ENCODE measurements around the gene SLC24A4.

Gene SLC24A4

GRCh38 chr14:92459030-92459949, 136.3 kb downstream of the SLC24A4 start:
- no peak for DNase-seq (ENCODE audit: low read depth)
- TF ChIP-seq, protein P1, sequence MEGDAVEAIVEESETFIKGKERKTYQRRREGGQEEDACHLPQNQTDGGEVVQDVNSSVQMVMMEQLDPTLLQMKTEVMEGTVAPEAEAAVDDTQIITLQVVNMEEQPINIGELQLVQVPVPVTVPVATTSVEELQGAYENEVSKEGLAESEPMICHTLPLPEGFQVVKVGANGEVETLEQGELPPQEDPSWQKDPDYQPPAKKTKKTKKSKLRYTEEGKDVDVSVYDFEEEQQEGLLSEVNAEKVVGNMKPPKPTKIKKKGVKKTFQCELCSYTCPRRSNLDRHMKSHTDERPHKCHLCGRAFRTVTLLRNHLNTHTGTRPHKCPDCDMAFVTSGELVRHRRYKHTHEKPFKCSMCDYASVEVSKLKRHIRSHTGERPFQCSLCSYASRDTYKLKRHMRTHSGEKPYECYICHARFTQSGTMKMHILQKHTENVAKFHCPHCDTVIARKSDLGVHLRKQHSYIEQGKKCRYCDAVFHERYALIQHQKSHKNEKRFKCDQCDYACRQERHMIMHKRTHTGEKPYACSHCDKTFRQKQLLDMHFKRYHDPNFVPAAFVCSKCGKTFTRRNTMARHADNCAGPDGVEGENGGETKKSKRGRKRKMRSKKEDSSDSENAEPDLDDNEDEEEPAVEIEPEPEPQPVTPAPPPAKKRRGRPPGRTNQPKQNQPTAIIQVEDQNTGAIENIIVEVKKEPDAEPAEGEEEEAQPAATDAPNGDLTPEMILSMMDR (conservative IDR thresholded peaks at IDR 0.05; ENCODE audit: low read length) = no peak
- no peak overlapping the region for H3K4me3 ChIP-seq (ENCODE audit: low read length)

DNA sequence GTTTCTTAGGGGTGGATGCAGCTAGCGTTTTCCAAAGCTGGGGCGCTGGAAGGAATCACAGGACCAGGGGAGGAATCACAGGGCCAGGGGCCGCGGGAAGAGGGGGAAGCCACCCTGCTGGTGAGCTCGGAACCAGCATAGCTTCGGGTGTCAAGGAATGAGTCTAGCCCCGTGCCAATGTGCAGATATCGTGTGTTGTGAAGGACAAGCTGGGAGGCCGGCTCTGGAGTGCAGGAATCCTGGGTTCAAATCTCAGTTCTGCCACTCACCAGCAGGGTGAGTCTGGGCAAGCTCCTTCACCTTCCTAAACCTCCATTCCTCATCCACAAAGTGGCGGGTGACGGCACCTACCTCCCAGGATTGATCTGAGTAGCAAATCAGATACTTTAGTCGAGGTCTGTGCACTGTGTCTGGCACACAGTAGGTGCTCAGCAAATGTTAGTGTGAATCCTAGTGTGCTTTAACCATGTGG, 137.0 kb downstream of the SLC24A4 start:
- DNase-seq (ENCODE audit: low read depth) = no peak
- TF ChIP-seq, protein P1 (conservative IDR thresholded peaks at IDR 0.05; ENCODE audit: low read length) = peak; percentile 10
- no peak overlapping the region for H3K4me3 ChIP-seq (ENCODE audit: low read length)

DNA sequence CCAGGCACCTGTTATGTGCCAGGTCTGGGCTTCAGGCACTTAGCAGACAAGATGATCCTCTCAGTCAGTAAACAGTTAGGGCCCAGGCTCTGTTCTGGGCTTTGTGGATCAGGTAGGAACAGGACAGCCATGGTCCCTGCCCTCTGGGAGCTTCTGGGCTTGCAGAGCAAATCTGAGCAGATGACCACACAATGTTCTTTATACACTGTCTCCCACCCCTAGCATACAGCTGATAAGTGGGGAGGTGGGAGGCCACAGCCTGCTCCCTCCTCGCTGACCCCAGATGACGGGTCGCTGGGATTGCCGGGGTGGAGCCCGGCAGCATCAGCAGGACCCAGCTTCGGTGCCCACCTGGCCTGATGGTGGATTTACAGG, 137.6 kb downstream of the SLC24A4 start:
- TF ChIP-seq, protein P1 (conservative IDR thresholded peaks at IDR 0.05; ENCODE audit: low read length) = no peak
- H3K4me3 ChIP-seq (ENCODE audit: low read length) = no peak overlapping the region
- DNase-seq (ENCODE audit: low read depth) = no peak

GRCh38 chr14:92460916-92461579, 138.1 kb downstream of the SLC24A4 start:
- no peak overlapping the region for H3K4me3 ChIP-seq (ENCODE audit: low read length)
- peak; percentile 87 for DNase-seq (ENCODE audit: low read depth)
- TF ChIP-seq, protein P1 (conservative IDR thresholded peaks at IDR 0.05; ENCODE audit: low read length) = no peak; the same call in 1 of the 2 replicates

DNA sequence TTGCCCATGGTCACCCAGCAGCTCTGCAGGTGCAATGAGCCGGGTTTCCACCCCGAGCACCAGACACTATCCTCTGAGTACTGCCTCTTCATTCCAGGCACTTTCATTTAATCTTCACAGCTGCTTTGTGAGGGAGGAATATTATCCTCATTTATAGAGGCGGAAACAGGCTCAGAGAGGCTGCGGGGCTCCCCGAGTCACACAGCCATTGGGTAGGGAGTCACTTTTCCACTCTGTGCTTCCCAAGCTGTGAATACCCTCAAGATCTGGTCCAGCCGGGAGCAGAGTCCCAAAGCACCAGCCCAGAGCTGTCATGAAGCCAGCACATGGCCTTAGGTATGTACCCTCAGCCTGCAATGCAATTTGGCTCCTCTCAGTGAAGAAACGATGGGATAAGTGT, 138.9 kb downstream of the SLC24A4 start:
- no peak overlapping the region for H3K4me3 ChIP-seq (ENCODE audit: low read length)
- no peak for DNase-seq (ENCODE audit: low read depth)
- TF ChIP-seq, protein P1 (conservative IDR thresholded peaks at IDR 0.05; ENCODE audit: low read length) = no peak

- H3K4me3 ChIP-seq (ENCODE audit: low read length) = no peak overlapping the region
- TF ChIP-seq, protein P1 (conservative IDR thresholded peaks at IDR 0.05; ENCODE audit: low read length) = no peak
- no peak for DNase-seq (ENCODE audit: low read depth)
Observed at GRCh38 chr14:92462568-92462967, 139.6 kb downstream of the SLC24A4 start.
